HG03159 (cell line): ENCODE results near the gene MEGF6.

ENCODE experiments used
- ATAC-seq: cut with Tn5 transposase; IDR thresholded peaks from one replicate; pipeline ENCODE4 v1.9.1; 2021; ENCODE audit warnings: mild to moderate bottlenecking, moderate library complexity; ENCODE audit not compliant: unreplicated experiment

MEGF6 gene

DNA sequence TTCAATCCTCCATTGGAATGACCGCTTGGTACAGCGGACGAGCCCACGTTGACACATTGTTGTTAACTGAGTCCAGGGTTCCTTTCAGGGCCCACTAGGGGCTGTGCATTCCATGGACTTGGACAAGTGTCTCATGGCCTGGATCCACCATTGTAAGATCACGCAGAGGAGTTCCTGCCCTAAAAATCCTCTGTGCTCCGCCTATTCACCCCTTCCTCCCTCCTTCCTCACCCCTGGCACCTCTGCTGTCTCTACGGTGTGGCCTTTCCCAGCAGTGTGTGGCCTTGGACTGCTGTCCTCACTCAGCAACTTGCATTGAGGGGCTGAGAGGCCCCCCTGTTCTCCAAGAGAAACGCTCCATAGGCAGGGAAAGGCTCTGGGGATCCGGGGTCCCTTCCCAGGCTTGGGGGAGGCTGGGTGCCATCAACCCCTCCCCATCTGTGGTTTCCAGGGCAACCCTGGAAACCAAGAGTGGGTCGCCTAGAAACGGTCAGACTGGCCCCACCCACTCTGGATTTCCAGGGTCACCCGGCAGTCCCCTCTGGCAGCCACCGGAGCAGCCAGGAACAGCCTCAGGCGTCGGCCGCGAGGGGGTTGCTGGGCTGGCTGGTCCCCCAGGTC, 50.9 kb downstream of the MEGF6 start:
- no peak for ATAC-seq

DNA sequence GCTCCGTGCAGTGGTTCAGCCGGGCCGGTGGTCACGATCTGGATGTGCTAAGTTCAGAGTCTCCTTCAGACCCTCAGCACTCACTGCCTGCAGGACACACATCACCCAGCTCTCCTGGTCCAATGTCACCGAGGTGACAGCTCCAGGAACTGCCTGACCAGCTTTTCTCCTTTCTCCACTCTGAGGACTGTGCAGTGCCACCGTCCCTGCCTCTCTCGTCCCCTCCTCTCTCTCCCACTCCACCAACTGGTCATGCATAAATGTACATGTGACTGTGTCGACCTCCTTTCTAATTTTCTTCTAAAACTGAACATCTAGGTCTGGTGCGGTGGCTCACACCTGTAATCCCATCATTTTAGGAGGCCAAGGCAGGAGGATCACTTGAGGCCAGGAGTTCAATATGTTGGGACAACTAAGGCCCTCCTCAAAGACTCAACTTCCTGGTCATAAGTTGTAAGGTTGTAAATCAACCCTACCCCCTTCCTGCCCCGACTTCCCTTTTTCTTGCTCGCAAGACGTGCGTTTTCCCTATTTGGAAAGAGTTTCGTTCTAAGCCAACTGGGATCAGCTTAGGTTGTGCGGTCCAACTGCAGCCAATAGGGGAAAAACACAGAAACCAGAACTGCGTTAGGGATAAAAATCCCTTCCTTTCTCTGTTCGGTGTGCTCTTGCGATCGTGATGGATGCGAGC, 53.1 kb downstream of the MEGF6 start:
- ATAC-seq: no peak

GRCh38 chr1:3557366-3557765, 53.9 kb downstream of the MEGF6 start:
- ATAC-seq: no peak

DNA sequence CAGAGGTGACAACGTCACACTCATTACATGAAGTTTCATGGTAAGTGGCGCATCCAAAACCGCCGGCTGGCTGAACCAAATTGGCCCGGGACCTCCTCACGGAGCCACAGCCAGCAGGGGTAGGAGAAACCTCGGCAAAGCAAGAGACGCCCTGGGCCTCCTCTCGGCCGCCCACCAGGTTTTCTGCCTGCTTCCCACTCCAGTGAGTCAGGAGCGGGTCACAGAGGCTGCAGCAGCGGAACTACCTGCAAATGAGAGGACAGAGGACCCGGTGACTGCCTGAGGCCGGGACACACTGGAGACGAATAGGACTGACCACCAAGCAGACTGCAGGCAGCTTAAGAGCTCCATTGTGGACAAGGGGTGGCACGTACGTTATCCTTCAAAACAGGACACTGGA, 55.0 kb downstream of the MEGF6 start:
- no peak for ATAC-seq

DNA sequence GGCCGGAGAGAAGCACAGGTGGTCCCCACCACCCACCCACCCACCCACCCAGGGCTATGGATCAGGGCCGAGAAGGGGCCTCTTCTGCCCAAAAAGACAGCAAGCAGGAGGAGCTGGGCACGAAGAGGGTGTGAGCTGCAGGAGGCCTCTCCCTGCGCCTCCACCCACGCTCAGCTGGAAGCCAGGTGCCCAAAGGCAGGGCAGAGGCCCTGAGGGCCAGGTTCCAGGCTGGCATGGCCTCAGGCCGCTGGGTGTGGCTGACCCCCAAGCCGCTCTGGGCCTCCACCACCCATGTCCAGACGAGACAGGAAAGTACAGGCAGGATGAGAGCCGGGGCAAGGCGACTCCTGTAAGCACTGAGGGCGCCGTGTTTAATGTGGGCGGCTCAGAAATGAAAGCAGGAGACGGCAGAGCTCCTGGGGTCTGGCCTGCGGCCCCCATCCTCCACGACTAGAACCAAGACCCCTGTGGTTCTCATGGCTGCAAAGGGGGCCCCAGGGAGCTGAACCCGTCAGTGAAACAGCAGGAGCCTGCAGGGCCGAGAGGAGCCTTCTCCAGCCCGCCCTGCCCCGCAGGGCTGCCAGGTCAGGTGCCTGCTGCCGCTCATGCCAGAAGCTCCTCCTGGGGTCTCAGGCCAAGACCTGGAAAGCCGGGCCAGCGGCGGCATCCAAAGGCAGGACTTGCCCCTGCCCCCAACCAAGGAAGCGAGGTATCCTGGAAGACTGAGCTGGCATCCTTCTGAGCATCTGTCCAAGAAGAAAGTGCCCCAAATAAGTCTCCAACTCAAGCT, 56.0 kb downstream of the MEGF6 start:
- ATAC-seq: no peak

GRCh38 chr1:3553940-3554223, 57.4 kb downstream of the MEGF6 start:
- no peak for ATAC-seq

GRCh38 chr1:3553166-3553939, 58.0 kb downstream of the MEGF6 start:
- no peak for ATAC-seq

DNA sequence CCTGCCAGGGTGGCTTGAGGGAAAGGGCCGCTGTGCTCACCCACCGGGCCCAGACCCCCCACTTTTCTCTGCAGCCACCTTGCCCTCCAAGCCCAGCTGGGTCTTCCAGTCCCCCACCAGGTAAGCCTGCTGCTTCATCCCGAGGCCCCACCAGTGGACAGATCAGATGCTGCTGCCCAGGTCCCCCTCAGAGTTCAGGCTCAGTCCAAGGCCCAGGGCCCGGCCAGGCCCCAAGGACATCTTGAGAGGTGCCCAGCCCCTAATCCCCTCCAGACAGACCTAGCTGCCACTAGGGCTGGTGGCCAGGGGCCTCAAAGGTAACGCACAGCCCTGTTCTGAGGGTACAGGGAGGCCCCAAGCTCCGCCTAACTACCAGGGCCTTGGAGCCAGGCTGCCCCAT, 58.6 kb downstream of the MEGF6 start:
- no peak for ATAC-seq

- ATAC-seq: no peak
These were observed 59.1 kb downstream of the MEGF6 start for GRCh38 chr1:3552176-3552575.

DNA sequence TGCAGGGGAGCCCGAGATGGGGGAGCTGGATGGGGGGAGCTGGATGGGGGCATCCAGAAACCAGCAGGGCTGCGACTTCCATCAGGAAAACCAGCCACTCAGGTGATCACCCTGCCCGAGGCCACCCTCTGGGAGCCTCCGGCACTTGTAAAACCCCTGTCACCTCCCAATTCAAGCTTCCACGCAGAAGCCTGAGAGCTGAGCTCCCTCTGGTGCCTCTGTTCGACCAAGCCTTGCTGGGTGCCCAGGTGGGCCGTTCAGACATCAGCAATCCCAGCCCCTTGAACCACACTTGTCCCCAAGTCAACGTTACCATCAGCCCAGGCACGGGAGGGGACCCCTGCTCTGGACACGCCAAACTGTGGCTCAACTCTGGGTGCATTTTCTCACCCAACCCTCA, 59.6 kb downstream of the MEGF6 start:
- ATAC-seq: no peak

- ATAC-seq: no peak
These were observed 60.0 kb downstream of the MEGF6 start for GRCh38 chr1:3551290-3551678.

GRCh38 chr1:3550511-3551289, 60.6 kb downstream of the MEGF6 start:
- no peak for ATAC-seq

- ATAC-seq: no peak
These were observed 62.4 kb downstream of the MEGF6 start for GRCh38 chr1:3548895-3549294.

DNA sequence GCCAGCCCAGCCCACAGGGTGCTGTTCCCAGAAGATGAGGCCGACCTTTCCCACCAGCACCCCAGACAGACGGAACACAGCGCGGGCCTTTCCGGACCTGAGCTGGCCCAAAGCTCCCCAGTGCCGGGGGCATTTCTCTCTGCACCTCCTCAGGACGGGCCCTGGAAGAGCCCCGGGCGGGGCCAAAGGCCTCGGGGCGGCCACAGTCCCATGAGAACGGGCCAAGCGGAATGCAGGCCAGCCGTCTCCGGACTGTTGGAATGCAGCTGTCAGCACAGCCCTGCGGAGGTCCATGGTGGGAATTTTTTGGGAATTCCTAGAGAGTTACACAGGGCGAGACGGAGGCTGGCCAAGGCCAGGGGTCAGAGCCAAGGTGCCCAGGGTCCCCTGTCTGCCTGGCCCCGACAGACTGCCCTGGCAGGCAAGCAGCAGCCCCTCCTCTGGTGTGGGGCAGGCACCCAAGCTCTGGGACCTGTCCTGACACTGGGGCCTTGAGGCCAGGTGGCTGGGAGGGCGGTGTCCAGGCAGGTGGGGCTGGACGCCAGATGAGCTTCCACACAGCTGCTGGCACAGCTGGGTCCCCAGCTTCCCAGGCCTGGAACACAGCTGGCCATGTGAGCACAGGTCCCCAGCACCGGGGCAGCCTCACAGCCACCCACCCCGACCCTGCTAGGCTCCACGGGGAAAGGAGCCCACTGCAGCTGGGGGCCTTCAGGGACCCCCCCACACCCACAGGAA, 63.0 kb downstream of the MEGF6 start:
- ATAC-seq: no peak

- no peak for ATAC-seq
These were observed 64.0 kb downstream of the MEGF6 start for GRCh38 chr1:3547055-3548005.

DNA sequence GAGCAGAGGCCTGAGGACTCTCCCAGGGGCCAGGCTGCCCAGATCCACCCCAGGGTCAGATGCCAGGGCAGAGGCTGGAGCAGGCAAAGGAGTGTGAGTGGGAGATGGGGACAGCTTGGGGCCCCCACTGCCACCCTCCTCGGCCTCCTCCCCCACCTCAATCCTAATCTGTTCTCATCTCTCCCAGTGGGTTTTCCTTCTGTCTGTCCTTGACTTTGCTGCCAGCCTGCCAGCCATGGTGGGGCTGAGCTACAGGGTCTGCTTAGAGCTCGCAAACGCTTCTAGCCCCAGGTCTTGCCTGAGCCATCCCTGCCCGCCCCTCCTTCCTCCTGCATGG, 65.3 kb downstream of the MEGF6 start:
- no peak for ATAC-seq

DNA sequence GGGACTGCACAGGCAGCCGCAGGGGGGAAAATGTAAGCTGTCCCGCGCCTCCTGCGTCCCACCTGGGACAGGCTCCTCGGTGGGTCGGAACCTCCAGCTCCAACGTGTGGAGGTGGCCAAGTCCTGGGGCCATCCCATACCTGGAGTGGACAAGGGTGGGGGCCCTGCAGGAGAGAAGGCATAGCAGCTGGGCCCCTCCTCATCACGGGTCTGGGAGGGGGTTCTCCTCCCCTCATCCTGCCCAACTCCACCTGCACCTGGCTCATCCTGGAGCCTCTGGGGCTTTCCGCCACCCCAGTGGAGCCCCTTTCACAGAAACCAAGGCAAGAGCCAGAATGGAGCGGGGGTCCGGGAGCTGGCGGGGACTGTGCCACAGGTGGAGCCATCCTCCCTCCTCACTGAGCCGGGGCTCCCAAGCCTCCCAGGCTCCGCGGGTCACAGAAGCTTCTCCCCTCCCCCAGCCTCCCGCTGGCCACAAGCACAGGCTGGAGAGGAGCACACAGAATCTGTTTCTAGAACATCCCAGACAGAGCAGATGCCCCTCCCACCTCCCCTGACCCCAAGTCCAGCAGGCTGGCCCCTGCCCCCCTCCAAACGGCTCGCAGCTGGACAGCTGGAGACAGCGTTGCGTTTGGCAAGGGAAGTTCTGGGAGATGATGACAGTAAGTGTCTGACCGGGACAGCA, 65.8 kb downstream of the MEGF6 start:
- no peak for ATAC-seq
